Neuronal stem cell (in vitro differentiated cells): ENCODE results near the gene NTSR1.
A peak's percentile ranks its signal among the peaks of the same experiment; 100 is the strongest.

Source experiments
- DNase-seq: peaks from one replicate; pipeline ENCODE4 v3.0.0-alpha.2; 2013; ENCODE audit warnings: low spot score
- H2AFZ ChIP-seq: one replicate; pipeline ENCODE4 v1.6.1; 2013; ENCODE audit warnings: mild to moderate bottlenecking, low read length, inconsistent platforms
- H2AK5ac ChIP-seq: 2 replicates; pipeline ENCODE4 v1.6.1; 2013; ENCODE audit warnings: low read depth, mild to moderate bottlenecking, inconsistent platforms, low read length, moderate library complexity, mixed read lengths
- H2BK120ac ChIP-seq: 2 replicates; pipeline ENCODE4 v1.6.1; 2013; ENCODE audit warnings: low read depth, mild to moderate bottlenecking, inconsistent platforms, low read length, moderate library complexity, mixed read lengths
- H2BK12ac ChIP-seq: one replicate; pipeline ENCODE4 v1.6.1; 2013; ENCODE audit warnings: low read length, inconsistent platforms
- H2BK15ac ChIP-seq: 2 replicates; pipeline ENCODE4 v1.6.1; 2013; ENCODE audit warnings: mild to moderate bottlenecking, low read length, inconsistent platforms, mixed read lengths
- H2BK5ac ChIP-seq: one replicate; pipeline ENCODE4 v1.6.1; 2013; ENCODE audit warnings: inconsistent platforms, mild to moderate bottlenecking, low read length, moderate library complexity
- H3K14ac ChIP-seq: one replicate; pipeline ENCODE4 v1.6.1; 2013; ENCODE audit warnings: low read length, inconsistent platforms
- H3K18ac ChIP-seq: 2 replicates; pipeline ENCODE4 v1.6.1; 2013; ENCODE audit warnings: low read length, inconsistent platforms
- H3K23ac ChIP-seq: 2 replicates; pipeline ENCODE4 v1.6.1; 2013; ENCODE audit warnings: low read depth, mild to moderate bottlenecking, mixed read lengths, low read length, inconsistent platforms; ENCODE audit not compliant: poor library complexity
- H3K27ac ChIP-seq: replicated peaks from 3 replicates; pipeline ENCODE4 v1.5.1; 2013; ENCODE audit warnings: low read length, inconsistent platforms
- H3K27me3 ChIP-seq, 3 experiments: 2 replicates each; pipeline ENCODE4 v1.6.1; 2013; ENCODE audit warnings: low read length in 3 of 3, mild to moderate bottlenecking in 2 of 3, inconsistent platforms in 1 of 3, low read depth in 1 of 3, mixed read lengths in 1 of 3, moderate library complexity in 1 of 3; ENCODE audit not compliant: control insufficient read depth in 3 of 3, insufficient read depth in 3 of 3
- H3K36me3 ChIP-seq, 2 donors: replicated peaks in 1 of 2; 2 replicates each; pipeline ENCODE4 v1.6.1; 2013; ENCODE audit warnings: low read length in 2 of 2; ENCODE audit not compliant: control insufficient read depth in 2 of 2, insufficient read depth in 2 of 2
- H3K4ac ChIP-seq: 2 replicates; pipeline ENCODE4 v1.6.1; 2013; ENCODE audit warnings: inconsistent platforms, mild to moderate bottlenecking, low read length, moderate library complexity
- H3K4me1 ChIP-seq, 2 donors: 1 replicate in 1 of 2; 2 replicates in 1 of 2; pipeline ENCODE4 v1.6.1; 2013; ENCODE audit warnings: low read length in 2 of 2, low read depth in 1 of 2; ENCODE audit not compliant: control insufficient read depth in 2 of 2, insufficient read depth in 1 of 2
- H3K4me2 ChIP-seq: one replicate; pipeline ENCODE4 v1.6.1; 2013; ENCODE audit warnings: mild to moderate bottlenecking, low read length, inconsistent platforms; ENCODE audit not compliant: insufficient read depth, poor library complexity, severe bottlenecking
- H3K4me3 ChIP-seq, 2 donors: 2 replicates each; pipeline ENCODE4 v1.5.1; 2013; ENCODE audit warnings: low read length in 2 of 2, mild to moderate bottlenecking in 2 of 2, inconsistent platforms in 1 of 2, moderate library complexity in 1 of 2
- H3K79me1 ChIP-seq: one replicate; pipeline ENCODE4 v1.6.1; 2013; ENCODE audit warnings: low read depth, mild to moderate bottlenecking, inconsistent platforms, low read length, moderate library complexity
- H3K9ac ChIP-seq: one replicate; pipeline ENCODE4 v1.6.1; 2013; ENCODE audit warnings: mild to moderate bottlenecking, low read depth, low read length, inconsistent platforms; ENCODE audit not compliant: poor library complexity
- H3K9me3 ChIP-seq, 2 donors: replicated peaks in 1 of 2; 2 replicates each; pipeline versions ENCODE3 to v1.6.1; 2013; ENCODE audit warnings: low read length in 2 of 2, mild to moderate bottlenecking in 2 of 2, inconsistent platforms in 1 of 2, low read depth in 1 of 2, mixed read lengths in 1 of 2, moderate library complexity in 1 of 2; ENCODE audit not compliant: control insufficient read depth in 2 of 2, insufficient read depth in 1 of 2
- H4K8ac ChIP-seq: one replicate; pipeline ENCODE4 v1.6.1; 2013; ENCODE audit warnings: low read depth, mild to moderate bottlenecking, inconsistent platforms, low read length, moderate library complexity
- H4K91ac ChIP-seq: one replicate; pipeline ENCODE4 v1.6.1; 2013; ENCODE audit warnings: low read length, low read depth, mild to moderate bottlenecking, inconsistent platforms; ENCODE audit not compliant: poor library complexity
- WGBS, 2 donors: extraction: QIAGEN DNeasy Blood & Tissue Kit; methylation state at CpG; one replicate each; pipeline ENCODE4 v1.1.7; 2013; ENCODE audit warnings: missing lambda C conversion rate in 2 of 2, mixed read lengths in 1 of 2; ENCODE audit not compliant: insufficient read length in 2 of 2, insufficient replicate concordance in 1 of 2; ENCODE audit errors: extremely low coverage in 2 of 2; 5-methylcytosine and 5-hydroxymethylcytosine counted together

The NTSR1 gene

DNA sequence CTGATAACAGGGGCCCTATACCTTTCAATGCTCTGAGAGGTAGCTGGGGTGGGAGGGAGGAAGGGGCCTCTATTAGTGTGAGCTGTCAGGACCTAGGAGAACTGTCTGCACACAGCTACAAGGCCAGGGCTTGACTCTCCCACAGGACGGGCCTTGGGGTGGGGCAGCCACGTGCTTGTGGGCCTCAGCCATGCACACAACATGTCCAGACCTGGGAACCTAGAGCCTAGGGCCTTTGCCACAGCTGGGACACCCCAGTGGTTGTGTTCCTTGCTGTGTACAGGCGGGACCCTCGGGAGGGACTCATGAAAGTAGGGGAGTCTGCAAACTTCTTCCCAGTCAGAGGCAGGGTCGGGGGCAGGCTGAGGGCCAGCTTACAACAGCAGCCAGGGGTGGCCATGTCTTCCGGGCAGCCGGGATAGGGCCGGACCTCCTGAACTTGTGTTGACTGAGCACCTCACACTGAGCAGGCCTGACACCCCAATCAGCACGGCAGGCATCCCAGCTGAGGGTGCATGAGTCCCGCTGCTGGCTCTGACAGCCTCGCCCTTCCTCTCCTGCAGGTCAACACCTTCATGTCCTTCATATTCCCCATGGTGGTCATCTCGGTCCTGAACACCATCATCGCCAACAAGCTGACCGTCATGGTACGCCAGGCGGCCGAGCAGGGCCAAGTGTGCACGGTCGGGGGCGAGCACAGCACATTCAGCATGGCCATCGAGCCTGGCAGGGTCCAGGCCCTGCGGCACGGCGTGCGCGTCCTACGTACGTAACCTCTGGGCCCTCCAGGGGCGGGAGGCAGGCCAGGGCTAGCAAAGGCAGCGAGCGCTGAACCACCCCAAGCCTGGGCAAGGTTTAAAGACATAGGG lies 45.7 kb downstream of the NTSR1 start:
- Histone ChIP-seq H3K4me1 (peaks cover 3 to 13% of the 10 kb centered on the region in 2 donors), H3K36me3 (no peaks in the 10 kb centered on the region), H3K27me3 (peaks cover 0 to 21% (median 2%) of the 10 kb centered on the region in 3 experiments), H3K27ac (no peak overlapping the region), H3K23ac (no peak overlapping the region), H4K8ac (no peak overlapping the region), H4K91ac (no peak overlapping the region), H3K4me2 (no peak overlapping the region), H3K79me1 (no peaks in the 10 kb centered on the region), H3K9me3 (peaks cover 0 to 2% of the 10 kb centered on the region in 2 donors), H2BK120ac (no peak overlapping the region), H2BK12ac (peak overlapping the region; percentile 97), H2AFZ (no peak overlapping the region), H2AK5ac (peak overlapping the region; percentile 77), H3K4me3 (no peak overlapping the region), H2BK15ac (no peak overlapping the region), H3K14ac (no peak overlapping the region), H3K4ac (no peak overlapping the region), H3K9ac (no peak overlapping the region), H2BK5ac (no peak overlapping the region), H3K18ac (peak overlapping the region; percentile 38)
- no peak for DNase-seq
- WGBS, 2 donors, result no CpG with 5 or more reads among the region's 31 CpGs

DNA sequence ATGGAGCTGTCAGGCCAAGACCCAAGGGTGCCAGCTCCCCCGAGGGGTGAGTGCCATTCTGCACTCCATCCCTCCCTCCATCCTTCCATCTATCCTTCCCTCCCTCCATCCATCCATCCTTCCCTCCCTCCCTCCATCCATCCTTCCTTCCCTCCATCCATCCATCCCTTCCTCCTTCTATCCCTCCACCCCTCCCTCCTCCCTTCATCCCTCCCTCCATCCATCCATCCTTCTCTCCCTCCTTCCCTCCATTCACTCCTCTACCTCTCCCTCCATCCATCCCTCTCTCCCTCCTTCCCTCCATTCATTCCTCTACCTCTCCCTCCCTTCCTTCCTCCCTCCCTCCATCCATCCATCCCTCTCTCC lies 46.3 kb downstream of the NTSR1 start:
- Histone ChIP-seq H4K91ac (no peak overlapping the region), H2AFZ (no peak overlapping the region), H3K4me1 (peaks cover 6 to 16% of the 10 kb centered on the region in 2 donors), H2BK120ac (no peak overlapping the region), H3K18ac (peak overlapping the region; percentile 38), H2BK15ac (no peak overlapping the region), H3K14ac (no peak overlapping the region), H3K4ac (no peak overlapping the region), H3K36me3 (no peaks in the 10 kb centered on the region), H3K79me1 (no peaks in the 10 kb centered on the region), H3K27ac (no peak overlapping the region), H2BK12ac (no peak overlapping the region), H3K4me3 (no peak overlapping the region), H3K9ac (no peak overlapping the region), H2BK5ac (no peak overlapping the region), H4K8ac (no peak overlapping the region), H2AK5ac (no peak overlapping the region), H3K4me2 (no peak overlapping the region), H3K27me3 (peaks cover 0 to 21% (median 2%) of the 10 kb centered on the region in 3 experiments), H3K23ac (no peak overlapping the region), H3K9me3 (peaks cover 0 to 2% of the 10 kb centered on the region in 2 donors)
- WGBS, 2 donors, result no CpG with 5 or more reads among the region's 1 CpG
- no peak for DNase-seq

DNA sequence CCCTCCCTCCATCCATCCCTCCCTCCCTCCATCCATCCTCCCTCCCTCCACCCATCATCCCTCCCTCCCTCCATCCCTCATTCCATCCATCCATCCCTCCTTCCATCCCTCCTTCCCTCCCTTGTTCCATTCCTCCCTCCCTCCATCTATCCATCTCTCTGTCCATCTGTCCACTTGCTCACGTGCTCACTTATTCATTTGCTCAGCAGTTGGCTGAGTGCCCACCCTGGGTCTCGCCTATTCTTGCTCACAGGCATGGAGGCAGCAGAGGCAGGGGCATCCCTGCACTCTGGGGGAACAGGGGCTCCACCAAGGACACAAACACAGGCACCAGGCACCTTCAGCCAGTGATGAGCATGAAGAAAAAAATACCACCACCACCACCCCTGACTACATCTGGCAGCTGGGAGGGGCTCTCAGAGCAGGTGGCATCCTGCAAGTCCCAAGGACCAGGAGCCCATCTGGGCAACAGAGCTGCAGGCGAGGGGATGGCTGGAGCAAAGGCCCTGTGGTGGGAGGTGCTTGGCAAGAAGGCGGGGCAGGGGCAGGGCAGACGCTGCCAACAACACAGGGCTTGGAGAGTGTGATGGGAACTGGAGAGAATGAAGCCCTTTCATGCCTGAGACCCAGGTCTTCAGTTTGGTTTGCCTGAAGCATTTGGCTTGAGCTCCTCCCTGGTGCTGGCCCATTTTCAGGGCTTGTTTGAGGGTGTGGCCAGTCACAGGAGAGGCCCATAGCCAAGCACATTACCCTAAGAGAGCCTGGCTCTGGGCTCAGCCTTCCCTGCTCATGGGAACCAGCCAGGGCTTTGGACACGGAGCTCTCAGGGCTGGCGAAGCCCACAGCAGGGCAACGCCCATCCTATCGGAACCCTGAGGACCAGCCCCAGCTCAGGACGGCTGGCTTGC lies 47.4 kb downstream of the NTSR1 start:
- Histone ChIP-seq H3K9me3 (peaks cover 0 to 2% of the 10 kb centered on the region in 2 donors), H2BK5ac (no peak overlapping the region), H3K4me1 (peaks cover 16 to 24% of the 10 kb centered on the region in 2 donors), H3K27ac (no peak overlapping the region), H2BK12ac (peak overlapping the region; percentile 7), H4K8ac (no peak overlapping the region), H3K27me3 (peaks cover 0 to 21% (median 2%) of the 10 kb centered on the region in 3 experiments), H2BK15ac (peak overlapping the region; percentile 19), H3K4me2 (no peak overlapping the region), H3K14ac (no peak overlapping the region), H3K79me1 (no peaks in the 10 kb centered on the region), H3K36me3 (no peaks in the 10 kb centered on the region), H2AFZ (no peak overlapping the region), H3K18ac (no peak overlapping the region), H3K23ac (no peak overlapping the region), H2BK120ac (no peak overlapping the region), H3K9ac (no peak overlapping the region), H3K4ac (no peak overlapping the region), H2AK5ac (peak overlapping the region; percentile 66), H3K4me3 (no peak overlapping the region), H4K91ac (no peak overlapping the region)
- WGBS, 2 donors, result no CpG with 5 or more reads among the region's 10 CpGs
- no peak for DNase-seq
